Measurements from ENCODE around the gene GREM2. TPM values are rescaled to one million over a fixed set of nuclear protein-coding genes. Genes with fewer than 3 reads are reported as not detected.

The GREM2 gene
- total and polyA plus RNA-seq, 10 donors, result 0.22 to 1.5 (median 0.69) TPM

DNA sequence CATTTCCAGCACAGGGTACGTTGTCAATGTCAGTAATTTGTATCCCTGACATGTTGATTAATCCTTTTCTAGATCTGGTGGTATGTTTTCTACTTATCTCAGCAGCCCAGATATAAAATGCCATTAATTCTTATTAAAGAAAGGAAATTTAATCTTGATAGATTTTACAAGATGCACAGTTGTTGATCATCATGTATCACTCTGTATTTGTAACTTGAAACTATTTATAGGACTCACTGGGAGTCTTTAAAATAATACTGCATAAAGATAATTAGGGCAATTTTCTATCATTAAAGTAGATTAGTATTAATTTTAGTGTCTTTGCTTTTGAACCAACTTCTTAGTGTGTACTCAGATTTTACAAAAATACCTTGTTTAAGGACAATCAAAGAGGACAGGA, 84.9 kb downstream of the GREM2 start:
- Histone ChIP-seq H3K36me3 (no peaks in the 10 kb centered on the region), H3K27ac (no peak overlapping the region), H3K4me3 (no peak overlapping the region), H3K9me3 (no peaks in the 10 kb centered on the region), H3K27me3 (replicated peaks in 1 of 7) (no peaks in the 10 kb centered on the region), H3K4me1 (no peaks in the 10 kb centered on the region)
- DNase-seq, result no peak
- 15 to 50% (median 22%) methylated on average over 1 of the region's 1 CpG for WGBS, 5 donors
- no peak for TF ChIP-seq CTCF (IDR thresholded peaks at IDR 0.05 in 8 of 11, conservative IDR thresholded peaks at IDR 0.05 in 3 of 11)
- TF ChIP-seq POLR2A (IDR thresholded peaks at IDR 0.05), result no peak
- no peak for TF ChIP-seq POLR2AphosphoS5 (IDR thresholded peaks at IDR 0.05)
- intact Hi-C loops (cut with DNase I; ENCODE audit: low total_unique reads), result no loop called here

DNA sequence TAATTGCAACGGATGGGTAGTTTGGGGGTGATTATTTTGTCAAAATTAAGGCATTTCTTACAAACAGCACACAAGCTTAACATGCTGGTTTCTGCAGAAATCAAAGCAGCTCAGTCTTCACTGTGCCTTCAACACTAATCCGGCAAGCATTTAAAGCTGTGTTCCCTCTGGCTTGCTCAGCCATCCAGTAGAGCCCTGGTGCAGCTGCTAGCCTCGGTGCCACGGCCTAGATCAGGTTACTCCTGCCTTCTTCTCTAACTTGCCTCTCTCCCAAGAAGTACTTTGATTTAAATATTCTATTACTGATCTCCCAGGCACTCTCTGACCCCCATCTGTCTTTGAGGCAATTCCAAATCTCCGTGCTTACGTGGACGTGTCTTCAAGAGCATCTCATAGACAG, 85.6 kb downstream of the GREM2 start:
- Histone ChIP-seq H3K9me3 (no peaks in the 10 kb centered on the region), H3K27ac (no peak overlapping the region), H3K36me3 (no peaks in the 10 kb centered on the region), H3K4me3 (no peak overlapping the region), H3K27me3 (replicated peaks in 1 of 7) (no peaks in the 10 kb centered on the region), H3K4me1 (no peaks in the 10 kb centered on the region)
- 63 to 80% (median 75%) methylated on average over 7 of the region's 7 CpGs for WGBS, 5 donors
- no peak for DNase-seq
- TF ChIP-seq POLR2AphosphoS5 (IDR thresholded peaks at IDR 0.05) (no peak), POLR2A (IDR thresholded peaks at IDR 0.05) (no peak), CTCF (IDR thresholded peaks at IDR 0.05 in 8 of 11, conservative IDR thresholded peaks at IDR 0.05 in 3 of 11) (no peak)
- intact Hi-C loops (cut with DNase I; ENCODE audit: low total_unique reads), result no loop called here

- no peaks in the 10 kb centered on the region for H3K36me3 ChIP-seq
- no peak for DNase-seq
- no peak overlapping the region for H3K27ac ChIP-seq
- no peaks in the 10 kb centered on the region for H3K9me3 ChIP-seq
- H3K4me3 ChIP-seq, result no peak overlapping the region
- H3K4me1 ChIP-seq, result no peaks in the 10 kb centered on the region
- WGBS, 5 donors, result 61 to 70% (median 65%) methylated on average over 4 of the region's 4 CpGs
- TF ChIP-seq CTCF (IDR thresholded peaks at IDR 0.05 in 8 of 11, conservative IDR thresholded peaks at IDR 0.05 in 3 of 11) (no peak), POLR2A (IDR thresholded peaks at IDR 0.05) (no peak), POLR2AphosphoS5 (IDR thresholded peaks at IDR 0.05) (no peak)
- intact Hi-C loops (cut with DNase I; ENCODE audit: low total_unique reads), result no loop called here
- no peaks in the 10 kb centered on the region for H3K27me3 ChIP-seq (replicated peaks in 1 of 7)
These were observed 87.4 kb downstream of the GREM2 start for GRCh38 chr1:240524356-240525069.

DNA sequence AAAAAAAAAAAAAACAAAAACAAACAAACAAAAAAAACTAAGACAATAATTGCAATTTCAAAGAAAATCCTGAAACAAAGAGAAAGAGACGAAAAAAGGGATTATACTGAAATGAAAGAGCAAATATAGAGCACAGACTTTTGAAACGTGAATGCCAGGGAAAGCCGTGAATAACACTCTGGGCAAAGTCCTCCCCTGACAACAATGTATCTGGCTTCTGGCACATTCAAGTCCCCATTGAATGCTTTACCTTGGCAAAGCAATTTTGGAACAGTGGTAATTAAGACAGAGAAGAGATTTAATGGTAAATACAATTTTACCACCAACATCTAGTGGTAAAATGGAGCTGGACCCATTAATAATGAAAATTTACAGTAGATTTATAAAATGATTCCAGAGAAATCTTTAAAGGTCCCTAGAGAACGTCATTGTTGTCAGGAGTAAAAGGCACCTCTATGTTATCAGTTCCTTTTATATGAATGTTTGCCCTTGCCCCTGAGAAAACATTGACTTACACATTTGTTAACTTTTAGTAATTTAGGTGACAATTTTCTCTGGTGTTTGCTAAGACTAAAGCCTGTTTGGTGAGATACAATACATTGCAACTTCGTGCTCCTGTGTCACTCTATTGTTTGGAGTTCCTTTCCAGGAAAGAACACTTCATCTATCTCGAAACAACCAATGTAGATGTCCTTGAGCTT, 89.7 kb downstream of the GREM2 start:
- Histone ChIP-seq H3K4me3 (no peak overlapping the region), H3K36me3 (no peaks in the 10 kb centered on the region), H3K27ac (no peak overlapping the region), H3K27me3 (replicated peaks in 1 of 7) (no peaks in the 10 kb centered on the region), H3K9me3 (no peaks in the 10 kb centered on the region), H3K4me1 (no peaks in the 10 kb centered on the region)
- DNase-seq, result no peak
- intact Hi-C loops (cut with DNase I; ENCODE audit: low total_unique reads), result no loop called here
- 60 to 78% (median 64%) methylated on average over 6 of the region's 6 CpGs for WGBS, 5 donors
- no peak for TF ChIP-seq POLR2A (IDR thresholded peaks at IDR 0.05)
- no peak for TF ChIP-seq CTCF (IDR thresholded peaks at IDR 0.05 in 8 of 11, conservative IDR thresholded peaks at IDR 0.05 in 3 of 11)
- no peak for TF ChIP-seq POLR2AphosphoS5 (IDR thresholded peaks at IDR 0.05)
